GM12878 (cell line): Measurements from ENCODE around the gene PHACTR1. TPM values are rescaled to one million over a fixed set of nuclear protein-coding genes. Genes with fewer than 3 reads are reported as not detected.

Experiments
- ATAC-seq: fragments of 200-7000 bp; cut with Tn5 transposase; 3 replicates; pipeline ENCODE4 v1.9.1; 2020; ENCODE audit warnings: mild to moderate bottlenecking, moderate library complexity
- BruUV-seq: library from RNA; stranded (reverse); fragments of 400-500 nt; replicated peaks from 2 replicates; lab custom pipeline; 2021; lab: Mats Ljungman, UMichigan
- CTCF ChIA-PET: fragments of 300-600 bp; sonication (Branson Sonifier 250); formaldehyde crosslinking; extraction: SDS; loops from one replicate; lab custom pipeline; 2021; ENCODE audit warnings: inconsistent platforms; lab: Yijun Ruan, JAX
- POLR2A ChIA-PET: fragments of 350-600 bp; formaldehyde crosslinking; extraction: SDS; loops from one replicate; lab custom pipeline; 2021; ENCODE audit warnings: inconsistent platforms; lab: Charles Lee
- RAD21 ChIA-PET: fragments of 300-600 bp; sonication (Branson Sonifier 250); formaldehyde crosslinking; loops from one replicate; lab custom pipeline; 2023; ENCODE audit warnings: antibody characterized with exemption; ENCODE audit not compliant: unreplicated experiment; lab: Charles Lee
- SMC1A ChIA-PET: fragments of 300-600 bp; sonication (Branson Sonifier 250); formaldehyde crosslinking; loops from one replicate; lab custom pipeline; 2023; ENCODE audit not compliant: unreplicated experiment, uncharacterized antibody; lab: Charles Lee
- DNase-seq: peaks from one replicate; pipeline ENCODE4 v3.0.0-alpha.2; 2011; ENCODE audit warnings: low read depth, low spot score
- FAIRE-seq: peaks from 3 replicates; lab custom pipeline; 2011; peaks lifted over from hg19 to GRCh38; lab: Jason Lieb, UNC
- H2AFZ ChIP-seq: 2 replicates; pipeline ENCODE4 v1.6.0; 2011; ENCODE audit warnings: low read depth, low read length, control low read depth; ENCODE audit not compliant: control insufficient read depth
- H3K27ac ChIP-seq: 2 replicates; pipeline ENCODE4 v1.5.1; 2011; ENCODE audit warnings: control low read depth; ENCODE audit not compliant: control insufficient read depth, insufficient read depth
- H3K27me3 ChIP-seq, 2 experiments: replicated peaks in 1 of 2; 2 replicates each; pipeline versions ENCODE4 v1.6.0 to v1.6.1; 2011; ENCODE audit warnings: low read length in 1 of 2; ENCODE audit not compliant: control insufficient read depth in 2 of 2, insufficient read depth in 2 of 2
- H3K36me3 ChIP-seq, 2 experiments: 2 replicates each; pipeline ENCODE4 v1.5.1; 2011; ENCODE audit warnings: low read length in 1 of 2; ENCODE audit not compliant: control insufficient read depth in 2 of 2, insufficient read depth in 2 of 2
- H3K4me1 ChIP-seq: 2 replicates; pipeline ENCODE4 v1.6.1; 2011; ENCODE audit warnings: mild to moderate bottlenecking, low read length, moderate library complexity, mixed read lengths; ENCODE audit not compliant: control insufficient read depth, insufficient read depth
- H3K4me2 ChIP-seq: 2 replicates; pipeline ENCODE4 v1.6.0; 2011; ENCODE audit warnings: control low read depth; ENCODE audit not compliant: control insufficient read depth, insufficient read depth
- H3K4me3 ChIP-seq: fragments of 200-600 bp; sonication (generic); 2 replicates; pipeline ENCODE4 v1.5.1; 2016
- H3K79me2 ChIP-seq: 2 replicates; pipeline ENCODE4 v1.6.0; 2011; ENCODE audit warnings: low read length; ENCODE audit not compliant: control insufficient read depth, insufficient read depth
- H3K9ac ChIP-seq: 2 replicates; pipeline ENCODE4 v1.8.0; 2011; ENCODE audit warnings: low read length, control low read depth, mixed read lengths; ENCODE audit not compliant: control insufficient read depth, insufficient read depth
- H3K9me3 ChIP-seq: replicated peaks from 3 replicates; pipeline ENCODE4 v1.5.1; 2011; ENCODE audit warnings: mild to moderate bottlenecking, low read length; ENCODE audit not compliant: control insufficient read depth, insufficient read depth
- H4K20me1 ChIP-seq: 2 replicates; pipeline ENCODE4 v1.6.0; 2011; ENCODE audit not compliant: control insufficient read depth, insufficient read depth
- BHLHE40 ChIP-seq, 2 experiments: fragments of 450-650 bp in 1 of 2; IDR thresholded peaks; 2 replicates each; pipeline ENCODE4 v1.6.1; 2011 to 2017; ENCODE audit warnings: low read depth in 2 of 2, borderline replicate concordance in 1 of 2, improper control_type of control experiment in 1 of 2, low read length in 1 of 2, mild to moderate bottlenecking in 1 of 2
- E2F4 ChIP-seq: IDR thresholded peaks from 2 replicates; pipeline ENCODE4 v1.6.1; 2012; ENCODE audit warnings: low read depth, low read length, improper control_type of control experiment
- EGR1 ChIP-seq, 2 experiments: IDR thresholded peaks; 1 replicate in 1 of 2; 2 replicates in 1 of 2; pipeline ENCODE4 v1.6.1; 2011 to 2012; ENCODE audit warnings: low read depth in 2 of 2, low read length in 2 of 2, borderline replicate concordance in 1 of 2, mild to moderate bottlenecking in 1 of 2, moderate library complexity in 1 of 2
- GABPA ChIP-seq: IDR thresholded peaks from 2 replicates; pipeline ENCODE4 v1.6.1; 2014; ENCODE audit warnings: antibody characterized with exemption, low read depth, mild to moderate bottlenecking, inconsistent platforms
- GATAD2B ChIP-seq: fragments of 450-650 bp; conservative IDR thresholded peaks from 2 replicates; pipeline ENCODE4 v1.6.1; 2017; ENCODE audit warnings: low read depth, mild to moderate bottlenecking, moderate library complexity
- HDAC6 ChIP-seq: fragments of 200-600 bp; sonication (generic); IDR thresholded peaks from one replicate; pipeline ENCODE4 v1.8.0; 2017; ENCODE audit warnings: antibody characterized with exemption; ENCODE audit not compliant: unreplicated experiment
- HSF1 ChIP-seq: fragments of 150-350 bp; IDR thresholded peaks from 2 replicates; pipeline ENCODE4 v1.6.1; 2014; ENCODE audit warnings: mild to moderate bottlenecking, low read depth, low read length
- KDM1A ChIP-seq: fragments of 200-600 bp; sonication (generic); IDR thresholded peaks from 2 replicates; pipeline ENCODE4 v1.6.1; 2016; ENCODE audit warnings: borderline replicate concordance
- NFXL1 ChIP-seq: fragments of 450-650 bp; IDR thresholded peaks from 2 replicates; pipeline ENCODE4 v1.6.1; 2017; ENCODE audit warnings: antibody characterized with exemption, mild to moderate bottlenecking, borderline replicate concordance
- NFYB ChIP-seq: IDR thresholded peaks from 2 replicates; pipeline ENCODE4 v1.6.1; 2011; ENCODE audit warnings: low read depth, mild to moderate bottlenecking, low read length, improper control_type of control experiment, moderate library complexity; ENCODE audit not compliant: insufficient read depth
- POLR2AphosphoS2 ChIP-seq: IDR thresholded peaks from 2 replicates; pipeline ENCODE4 v1.6.1; 2011; ENCODE audit warnings: low read depth, mild to moderate bottlenecking, low read length, improper control_type of control experiment, moderate library complexity
- RFX5 ChIP-seq: IDR thresholded peaks from 2 replicates; pipeline ENCODE4 v1.6.1; 2011; ENCODE audit warnings: low read depth, low read length, improper control_type of control experiment
- SPI1 ChIP-seq: IDR thresholded peaks from 2 replicates; pipeline ENCODE4 v1.6.1; 2011; ENCODE audit warnings: low read depth, mild to moderate bottlenecking, low read length, moderate library complexity, borderline replicate concordance; ENCODE audit not compliant: insufficient read depth
- SUPT20H ChIP-seq: IDR thresholded peaks from 2 replicates; pipeline ENCODE4 v1.6.1; 2011; ENCODE audit warnings: low read depth, mild to moderate bottlenecking, low read length, moderate library complexity, borderline replicate concordance; ENCODE audit not compliant: control insufficient read depth
- USF1 ChIP-seq: IDR thresholded peaks from 2 replicates; pipeline ENCODE4 v1.6.1; 2011; ENCODE audit warnings: borderline replicate concordance, low read depth, mild to moderate bottlenecking, moderate library complexity, mixed read lengths, low read length; ENCODE audit not compliant: insufficient read depth; ENCODE audit errors: extremely low read length
- ZNF217 ChIP-seq: fragments of 450-650 bp; IDR thresholded peaks from 2 replicates; pipeline ENCODE4 v1.6.1; 2017; ENCODE audit warnings: antibody characterized with exemption, mild to moderate bottlenecking
- ZSCAN29 ChIP-seq: fragments of 450-650 bp; IDR thresholded peaks from 2 replicates; pipeline ENCODE4 v1.6.1; 2017; ENCODE audit warnings: mild to moderate bottlenecking, moderate library complexity
- WGBS: methylation state at CpG from one replicate; pipeline ENCODE4 v1.1.6; 2016; ENCODE audit warnings: low lambda C conversion rate; ENCODE audit not compliant: insufficient replicate concordance, insufficient coverage; ENCODE audit errors: missing lambda C conversion rate; 5-methylcytosine and 5-hydroxymethylcytosine counted together
- in situ Hi-C: fragments of 300-500 bp; cut with MboI; formaldehyde crosslinking; loops from 9 replicates; pipeline ENCODE4 v1.14.3; 2018; ENCODE audit warnings: mixed read lengths
- intact Hi-C: fragments of 100-400 bp; cut with micrococcal nuclease; formaldehyde crosslinking; loops from one replicate; pipeline ENCODE4 v1.14.2; 2022; ENCODE audit not compliant: unreplicated experiment
- polyA plus RNA-seq, 11 experiments: library from polyadenylated mRNA; depleted of rRNA in 4 of 11; unstranded in 6 of 11; stranded (reverse) in 5 of 11; fragments of >200 nt; fragmentation: Nextera tagmentation in 4 of 11; fragmentation: Illumina TruSeq in 1 of 11; extraction: Ambion mirVana in 4 of 11; extraction: Trizol in 1 of 11; gene quantifications; 1 replicate in 1 of 11; 2 replicates in 10 of 11; pipeline versions ENCODE4 v1.2.1 to v1.2.3, GENCODE V29; 2011 to 2016; ENCODE audit warnings: inconsistent platforms in 2 of 11, missing spikeins in 2 of 11, low read depth in 1 of 11
- total RNA-seq, 4 experiments: library from RNA; depleted of rRNA in 3 of 4; stranded (reverse); fragments of >200 nt in 3 of 4; fragmentation: Illumina TruSeq in 1 of 4; extraction: Trizol in 1 of 4; gene quantifications; 2 replicates each; pipeline versions ENCODE4 v1.2.1 to v1.2.3, GENCODE V29; 2013 to 2021
- TF ChIP-seq, protein P1 (sequence below): IDR thresholded peaks from 2 replicates; pipeline ENCODE4 v1.6.1; 2012; ENCODE audit warnings: low read length, inconsistent platforms

PHACTR1 gene
- total and polyA plus RNA-seq, 10 of the 15 experiments (the other 5 are each of a cell fraction or from before 2014, with no cell fraction given), result 34.2 to 94.6 (median 62.3) TPM

DNA sequence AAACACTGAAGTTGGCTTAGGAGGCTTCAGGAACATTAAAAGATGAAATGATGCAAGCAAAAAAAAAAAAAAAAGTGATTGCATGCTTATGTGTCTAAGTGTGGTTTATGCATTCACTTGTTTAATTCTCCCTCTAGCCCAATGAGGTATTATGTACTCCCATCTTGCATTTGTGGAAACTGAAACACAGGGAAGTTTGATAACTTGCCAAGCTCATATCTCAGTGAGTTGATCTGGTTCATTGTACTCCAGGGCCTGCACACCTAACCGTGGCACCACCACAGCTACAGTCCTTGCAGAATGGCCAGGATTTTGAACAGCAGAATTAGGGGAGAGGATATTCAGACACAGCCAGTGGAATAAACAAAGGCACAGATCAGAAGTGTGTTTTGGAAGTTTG lies 360.6 kb downstream of the PHACTR1 start (continued):
- TF ChIP-seq USF1, result no peak
- TF ChIP-seq POLR2AphosphoS2, result no peak
- TF ChIP-seq SUPT20H, result no peak
- no peak for TF ChIP-seq HDAC6
- TF ChIP-seq E2F4, result no peak
- TF ChIP-seq GABPA, result no peak

DNA sequence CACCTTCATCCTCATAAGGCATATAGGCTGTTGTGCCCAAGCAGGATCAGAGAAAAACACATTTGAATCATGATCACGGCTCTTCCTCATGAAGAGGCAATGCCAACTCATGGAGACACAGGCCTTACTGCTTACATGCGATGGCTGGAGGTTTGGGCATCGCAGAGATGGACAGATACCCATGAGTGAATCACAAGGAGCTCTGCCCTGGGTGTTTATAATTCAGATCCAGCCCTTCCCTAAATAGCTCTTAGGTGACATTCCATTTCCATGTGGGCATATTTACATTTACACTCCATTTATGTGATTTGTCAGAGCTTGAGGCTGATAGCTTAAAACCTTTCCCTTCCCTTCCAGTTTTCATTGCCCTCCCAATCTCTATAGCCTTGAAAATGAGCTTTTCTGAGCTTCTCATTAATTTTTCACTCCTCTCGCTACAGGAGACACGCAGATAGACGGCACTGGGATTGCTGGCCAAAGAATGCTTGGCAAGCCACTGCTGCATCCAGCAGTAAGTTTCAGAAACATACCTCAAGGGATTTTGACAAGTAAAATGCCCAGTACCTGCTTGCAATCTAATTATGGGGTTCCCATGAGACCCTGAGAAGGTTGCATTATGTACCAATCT lies 362.6 kb downstream of the PHACTR1 start:
- Histone ChIP-seq H3K36me3 (no peaks in the 10 kb centered on the region), H2AFZ (no peak overlapping the region), H3K79me2 (no peaks in the 10 kb centered on the region), H3K27me3 (no peaks in the 10 kb centered on the region; a peak in 1 of 4 replicates), H3K4me2 (no peak overlapping the region), H4K20me1 (no peaks in the 10 kb centered on the region), H3K27ac (no peak overlapping the region), H3K4me1 (no peaks in the 10 kb centered on the region), H3K4me3 (no peak overlapping the region), H3K9ac (no peak overlapping the region), H3K9me3 (no peaks in the 10 kb centered on the region)
- ChIA-PET RAD21 (no interaction called here), POLR2A (no interaction called here), SMC1A (no interaction called here), CTCF (no interaction called here)
- no peak for FAIRE-seq
- BruUV-seq, result no TSS peak
- no peak for DNase-seq
- 55% methylated on average over 6 of the region's 6 CpGs for WGBS
- ATAC-seq, result no peak
- in situ Hi-C loops (no loop called here), intact Hi-C loops (no loop called here)
- no peak for TF ChIP-seq HSF1
- TF ChIP-seq ZNF217, result no peak
- TF ChIP-seq SPI1, result no peak
- no peak for TF ChIP-seq KDM1A
- TF ChIP-seq GATAD2B, result no peak
- no peak for TF ChIP-seq NFXL1
- TF ChIP-seq EGR1 (IDR thresholded peaks at IDR 0.05; ENCODE audit: borderline replicate concordance in 1 of 2, low read depth in 2 of 2, low read length in 2 of 2), result no peak
- TF ChIP-seq BHLHE40 (IDR thresholded peaks at IDR 0.05; ENCODE audit: borderline replicate concordance in 1 of 2, low read depth in 2 of 2, low read length in 1 of 2), result no peak
- no peak for TF ChIP-seq ZSCAN29
- TF ChIP-seq NFYB, result no peak
- TF ChIP-seq, protein P1, sequence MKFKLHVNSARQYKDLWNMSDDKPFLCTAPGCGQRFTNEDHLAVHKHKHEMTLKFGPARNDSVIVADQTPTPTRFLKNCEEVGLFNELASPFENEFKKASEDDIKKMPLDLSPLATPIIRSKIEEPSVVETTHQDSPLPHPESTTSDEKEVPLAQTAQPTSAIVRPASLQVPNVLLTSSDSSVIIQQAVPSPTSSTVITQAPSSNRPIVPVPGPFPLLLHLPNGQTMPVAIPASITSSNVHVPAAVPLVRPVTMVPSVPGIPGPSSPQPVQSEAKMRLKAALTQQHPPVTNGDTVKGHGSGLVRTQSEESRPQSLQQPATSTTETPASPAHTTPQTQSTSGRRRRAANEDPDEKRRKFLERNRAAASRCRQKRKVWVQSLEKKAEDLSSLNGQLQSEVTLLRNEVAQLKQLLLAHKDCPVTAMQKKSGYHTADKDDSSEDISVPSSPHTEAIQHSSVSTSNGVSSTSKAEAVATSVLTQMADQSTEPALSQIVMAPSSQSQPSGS, result no peak
- no peak for TF ChIP-seq RFX5
